GM12874 (cell line): ENCODE data around the gene TMEM47.

Experiments
- TF ChIP-seq, protein P1 (sequence below): IDR thresholded peaks from 2 replicates; pipeline ENCODE4 v1.5.1; 2011; ENCODE audit warnings: low read depth, mild to moderate bottlenecking, control low read depth, low read length, moderate library complexity; ENCODE audit not compliant: insufficient read depth

Gene TMEM47

DNA sequence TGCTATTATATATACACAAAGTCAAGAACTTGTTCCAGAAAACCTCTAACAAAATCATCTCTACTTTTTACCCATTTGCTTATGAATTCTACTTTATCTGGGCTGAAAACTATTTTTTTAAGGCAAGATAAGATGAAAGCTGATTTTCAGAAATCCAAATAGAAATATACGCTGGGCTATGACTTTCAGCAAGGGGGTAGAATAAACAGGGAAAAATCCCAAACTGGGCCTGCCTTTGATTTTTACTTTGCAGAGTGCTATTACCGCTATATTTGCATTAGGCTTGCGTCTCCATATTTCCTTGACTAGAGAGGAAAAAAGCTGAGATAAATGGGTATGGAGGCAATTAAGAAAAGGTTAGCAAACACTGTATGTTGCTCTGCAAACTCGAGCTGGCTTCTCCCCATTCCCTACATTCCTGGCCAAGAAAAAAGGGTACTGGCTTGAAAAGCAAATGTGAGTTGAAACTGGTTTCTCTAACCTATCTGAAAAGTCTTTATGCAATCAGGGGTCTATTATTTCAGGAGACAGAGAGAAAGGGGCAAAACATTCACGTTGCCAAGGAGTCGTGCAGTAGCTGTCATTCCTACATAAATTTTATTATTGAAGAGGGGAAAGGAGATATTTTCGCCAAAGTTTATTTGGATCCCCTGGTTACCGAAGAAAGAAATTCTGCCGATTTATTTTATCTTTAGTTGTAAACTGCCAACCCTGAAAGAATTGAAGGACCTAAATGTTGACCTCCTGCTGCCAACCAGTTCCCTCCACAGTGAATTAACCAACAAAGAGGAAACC is 2.2 kb downstream of the TMEM47 start:
- TF ChIP-seq, protein P1, sequence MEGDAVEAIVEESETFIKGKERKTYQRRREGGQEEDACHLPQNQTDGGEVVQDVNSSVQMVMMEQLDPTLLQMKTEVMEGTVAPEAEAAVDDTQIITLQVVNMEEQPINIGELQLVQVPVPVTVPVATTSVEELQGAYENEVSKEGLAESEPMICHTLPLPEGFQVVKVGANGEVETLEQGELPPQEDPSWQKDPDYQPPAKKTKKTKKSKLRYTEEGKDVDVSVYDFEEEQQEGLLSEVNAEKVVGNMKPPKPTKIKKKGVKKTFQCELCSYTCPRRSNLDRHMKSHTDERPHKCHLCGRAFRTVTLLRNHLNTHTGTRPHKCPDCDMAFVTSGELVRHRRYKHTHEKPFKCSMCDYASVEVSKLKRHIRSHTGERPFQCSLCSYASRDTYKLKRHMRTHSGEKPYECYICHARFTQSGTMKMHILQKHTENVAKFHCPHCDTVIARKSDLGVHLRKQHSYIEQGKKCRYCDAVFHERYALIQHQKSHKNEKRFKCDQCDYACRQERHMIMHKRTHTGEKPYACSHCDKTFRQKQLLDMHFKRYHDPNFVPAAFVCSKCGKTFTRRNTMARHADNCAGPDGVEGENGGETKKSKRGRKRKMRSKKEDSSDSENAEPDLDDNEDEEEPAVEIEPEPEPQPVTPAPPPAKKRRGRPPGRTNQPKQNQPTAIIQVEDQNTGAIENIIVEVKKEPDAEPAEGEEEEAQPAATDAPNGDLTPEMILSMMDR, result no peak

DNA sequence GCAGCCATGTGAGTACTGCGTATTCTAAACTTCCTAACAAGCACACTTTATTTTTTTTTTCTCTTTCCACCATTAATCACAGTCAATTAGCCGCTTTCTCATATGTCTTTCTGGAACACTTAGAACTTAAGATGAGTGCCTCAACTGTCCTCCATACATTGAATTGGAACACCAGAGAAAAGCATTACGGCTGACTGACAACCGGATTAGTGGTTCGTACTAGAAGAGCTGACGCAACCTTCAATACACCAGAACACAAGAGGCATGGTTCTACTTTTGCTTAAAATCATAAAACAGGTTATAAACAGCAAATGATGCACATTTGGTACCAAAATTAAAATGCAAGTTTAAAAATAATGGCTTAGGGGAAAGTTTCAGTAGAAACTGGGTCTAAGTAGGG is 3.3 kb downstream of the TMEM47 start:
- TF ChIP-seq, protein P1, result no peak

DNA sequence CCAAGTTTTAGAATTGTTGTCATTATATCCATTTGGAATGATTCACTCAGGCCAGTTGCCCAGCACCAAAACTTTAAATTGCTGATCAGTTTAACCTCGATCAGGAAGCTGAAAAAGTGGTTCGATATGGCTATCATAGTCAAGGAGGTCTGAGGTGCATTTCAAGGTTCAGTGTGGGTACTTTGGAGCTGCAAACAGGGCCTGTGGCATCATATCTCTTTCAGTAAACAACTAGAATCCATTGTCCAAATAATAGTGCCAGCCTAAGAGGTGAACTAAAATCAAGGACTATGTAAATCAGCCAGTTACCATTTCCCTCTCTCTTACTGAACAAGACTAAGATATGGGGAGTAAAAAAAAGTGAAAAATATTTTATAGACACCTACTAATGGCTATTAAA is 14.2 kb downstream of the TMEM47 start:
- TF ChIP-seq, protein P1, result no peak

DNA sequence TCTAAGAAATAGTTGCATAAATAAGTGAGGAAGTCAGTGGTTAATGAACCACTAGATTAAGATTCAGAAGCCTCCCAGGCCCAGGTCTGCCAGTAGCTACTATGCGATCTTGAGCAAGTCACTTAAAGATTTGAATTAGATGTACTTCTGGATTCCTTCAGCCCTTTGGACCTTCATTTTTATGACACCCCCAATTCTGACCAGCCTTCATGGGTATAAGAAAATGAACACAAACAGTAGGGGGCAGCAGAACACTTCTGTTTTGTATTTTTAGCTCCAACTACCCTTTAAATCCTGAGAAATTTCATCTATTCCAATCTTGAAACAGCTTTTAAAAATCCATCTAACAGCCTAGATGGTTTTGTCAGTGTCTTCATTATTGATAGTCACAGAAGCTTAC is 19.0 kb downstream of the TMEM47 start:
- TF ChIP-seq, protein P1, result peak; percentile 10; the same call in 1 of the 2 replicates

DNA sequence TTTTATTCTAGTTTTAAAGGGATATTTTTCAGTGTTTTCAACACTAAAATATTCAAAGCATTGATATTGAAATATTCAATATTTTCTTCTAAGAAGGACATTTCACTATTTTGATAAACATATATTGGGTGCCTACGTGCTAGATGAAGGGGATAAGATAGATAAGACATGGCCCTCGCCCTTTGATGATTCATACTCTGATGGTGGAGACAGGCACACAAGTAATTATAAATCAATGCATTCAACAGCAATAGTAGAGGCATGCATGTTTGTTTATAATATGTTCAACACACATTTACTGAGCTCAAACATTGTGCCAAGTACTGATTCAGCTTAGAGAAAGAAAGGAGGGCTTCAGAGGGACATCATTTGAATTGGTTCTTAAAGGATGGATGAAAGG is 22.7 kb downstream of the TMEM47 start:
- TF ChIP-seq, protein P1, result no peak

DNA sequence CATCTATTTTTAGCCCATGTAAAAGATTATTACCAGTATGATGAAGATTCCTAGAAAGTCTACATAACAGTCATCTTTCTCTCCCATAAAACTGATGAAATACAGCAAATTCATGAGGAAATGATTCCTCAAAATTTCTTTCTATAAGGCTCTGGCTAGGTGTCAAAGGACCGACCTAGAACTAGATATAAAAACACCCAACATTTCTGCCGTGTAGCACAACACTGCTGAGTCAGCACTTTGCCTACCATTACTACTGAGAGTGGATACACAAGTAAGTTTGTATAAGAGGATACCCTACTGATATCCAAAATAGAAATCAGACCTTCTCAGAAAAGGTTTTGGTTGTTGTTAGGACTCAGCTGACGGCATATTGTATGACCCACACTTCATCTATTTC is 24.7 kb downstream of the TMEM47 start:
- TF ChIP-seq, protein P1, result no peak

DNA sequence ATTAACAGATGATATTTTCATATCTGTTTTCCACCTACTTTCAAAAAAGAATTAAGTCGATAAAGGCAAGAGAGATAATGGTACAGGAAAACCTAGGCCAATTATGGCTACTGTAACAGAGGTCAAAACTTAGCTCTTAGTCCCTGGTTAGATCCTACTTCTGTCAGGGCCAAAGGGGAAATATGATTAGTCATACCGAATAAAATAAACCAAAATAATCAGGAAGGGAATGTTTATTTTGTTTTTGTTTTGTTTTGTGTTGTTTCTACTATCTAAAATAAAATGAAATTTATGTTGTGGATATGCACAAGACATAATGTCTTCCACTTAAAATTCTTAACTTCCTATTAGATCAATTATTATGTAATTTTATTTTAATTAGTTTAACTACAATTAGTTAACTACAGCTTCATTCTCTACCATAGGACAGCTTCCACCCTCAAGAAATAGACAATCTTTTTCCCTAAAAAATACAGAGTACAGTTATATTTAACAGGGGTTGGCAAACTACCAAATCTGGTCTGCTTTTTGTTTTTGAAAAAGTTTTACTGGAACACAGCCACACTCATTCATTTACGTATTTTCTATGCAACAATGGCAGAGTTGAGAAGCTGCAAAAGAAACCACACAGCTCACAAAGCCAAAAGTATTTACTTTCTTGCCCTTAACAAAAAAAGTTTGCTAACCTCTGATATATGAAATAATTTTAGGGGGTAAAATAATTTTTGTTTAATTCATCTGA is 25.4 kb downstream of the TMEM47 start:
- TF ChIP-seq, protein P1, result no peak
